Measurements from ENCODE around the gene SOWAHD.

DNA sequence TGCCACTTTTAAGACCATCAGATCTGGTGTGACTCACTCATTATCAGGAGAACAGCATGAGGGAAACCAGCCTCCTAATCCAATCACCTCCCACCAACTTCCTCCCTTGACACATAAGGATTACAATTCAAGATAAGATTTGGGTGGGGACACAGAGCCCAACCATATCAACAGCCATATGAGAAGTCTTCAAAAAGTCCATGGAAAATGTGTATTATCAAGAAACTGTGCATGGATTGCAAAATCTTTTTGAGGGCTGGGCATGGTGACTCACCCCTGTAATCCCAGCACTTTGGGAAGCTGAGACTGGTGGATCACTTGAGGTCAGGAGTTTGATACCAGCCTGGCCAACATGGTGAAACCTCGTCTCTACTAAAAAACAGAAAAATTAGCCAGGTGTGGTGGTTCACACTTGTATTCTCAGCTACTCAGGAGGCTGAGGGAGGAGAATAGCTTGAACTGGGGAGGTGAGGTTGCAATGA, 50.8 kb downstream of the SOWAHD start:
- TF ChIP-seq EZH2phosphoT487 (IDR thresholded peaks at IDR 0.05; ENCODE audit: insufficient read depth, low read depth) (no peak), EZH2 (IDR thresholded peaks at IDR 0.05; ENCODE audit: insufficient read depth, poor library complexity, severe bottlenecking) (no peak)

Measured in GM23248 (cell line).